OCI-LY1 (cell line): ENCODE data around the gene GOLGA6L22.
"Not testable (repeated sequence)": the region's sequence is repeated elsewhere in the genome, so short reads cannot be mapped to it uniquely, and the experiment has no call there.

Experiments
- CTCF ChIP-seq: fragments of 200-600 bp; sonication (generic), shearing (Covaris generic); IDR thresholded peaks from 2 replicates; pipeline ENCODE4 v1.5.1; 2017; ENCODE audit warnings: mild to moderate bottlenecking, antibody characterized with exemption, low read length, moderate library complexity, mixed read lengths
- EZH2 ChIP-seq: fragments of 200-600 bp; sonication (generic), shearing (Covaris generic); IDR thresholded peaks from 2 replicates; pipeline ENCODE4 v1.8.0; 2017; ENCODE audit warnings: borderline replicate concordance, mixed run types, mild to moderate bottlenecking, antibody characterized with exemption, low read length, moderate library complexity, mixed read lengths

DNA sequence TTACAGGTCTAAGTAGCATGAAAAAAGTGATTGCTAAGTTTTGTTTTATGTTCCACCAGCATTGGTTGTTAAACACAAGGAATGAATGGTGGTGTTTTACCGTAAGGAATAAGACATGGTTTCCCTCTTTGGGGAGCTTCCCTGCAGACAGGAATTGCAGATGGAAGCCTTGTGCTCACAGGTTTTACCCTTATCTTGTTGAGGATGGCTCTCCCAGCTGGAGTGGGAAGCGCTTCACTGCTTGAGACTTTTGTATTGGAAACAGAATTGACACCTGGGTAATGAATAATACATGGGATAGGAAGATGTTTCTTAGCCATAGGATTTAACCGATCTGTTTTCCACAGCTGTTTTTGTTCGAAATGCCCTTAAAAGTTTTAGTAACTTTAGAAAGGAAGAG lies 38.5 kb downstream of the GOLGA6L22 start:
- not testable (repeated sequence) for TF ChIP-seq CTCF, EZH2
